ENCODE measurements around the gene CRCP. TPM values are rescaled to one million over a fixed set of nuclear protein-coding genes. Genes with fewer than 3 reads are reported as not detected.
"Not testable (repeated sequence)": the region's sequence is repeated elsewhere in the genome, so short reads cannot be mapped to it uniquely, and the experiment has no call there.

Gene CRCP
- total RNA-seq, 1 donor from 2014 or later: 27.0 TPM

- no peak for TF ChIP-seq CTCF (IDR thresholded peaks at IDR 0.05; ENCODE audit: unreplicated experiment)
- no peaks in the 10 kb centered on the region for H3K9me3 Mint-ChIP-seq
- H3K27me3 Mint-ChIP-seq (ENCODE audit: low read depth): no peaks in the 10 kb centered on the region
- DNase-seq (ENCODE audit: low spot score in 2 of 2, unreplicated experiment in 2 of 2): no peak
- H3K4me1 Mint-ChIP-seq: peaks cover 4% of the 10 kb centered on the region
- no peaks in the 10 kb centered on the region for H3K36me3 Mint-ChIP-seq
- no peak overlapping the region for H3K4me3 Mint-ChIP-seq
- H3K27ac Mint-ChIP-seq: no peak overlapping the region
These were observed 55.9 kb downstream of the CRCP start for GRCh38 chr7:66170309-66171231.

- H3K4me1 Mint-ChIP-seq; DNase-seq (ENCODE audit: low spot score in 2 of 2, unreplicated experiment in 2 of 2); H3K36me3 Mint-ChIP-seq; H3K27me3 Mint-ChIP-seq (ENCODE audit: low read depth); H3K27ac Mint-ChIP-seq; H3K4me3 Mint-ChIP-seq; H3K9me3 Mint-ChIP-seq: not testable (repeated sequence)
These were observed 58.1 kb downstream of the CRCP start for GRCh38 chr7:66172536-66173401.

GRCh38 chr7:66173856-66174255 is 59.2 kb downstream of the CRCP start:
- no peaks in the 10 kb centered on the region for H3K36me3 Mint-ChIP-seq

GRCh38 chr7:66175006-66175405 is 60.4 kb downstream of the CRCP start:
- H3K9me3 Mint-ChIP-seq; H3K4me1 Mint-ChIP-seq; H3K36me3 Mint-ChIP-seq; H3K27ac Mint-ChIP-seq; H3K4me3 Mint-ChIP-seq; H3K27me3 Mint-ChIP-seq (ENCODE audit: low read depth); DNase-seq (ENCODE audit: low spot score in 2 of 2, unreplicated experiment in 2 of 2): not testable (repeated sequence)

More at GRCh38 chr7:66173856-66174255, 59.2 kb downstream of the CRCP start:
- no peak for DNase-seq (ENCODE audit: low spot score in 2 of 2, unreplicated experiment in 2 of 2)
- Mint-ChIP-seq H3K27ac (no peak overlapping the region), H3K9me3 (no peaks in the 10 kb centered on the region), H3K4me1 (peaks cover 4% of the 10 kb centered on the region), H3K4me3 (no peak overlapping the region), H3K27me3 (ENCODE audit: low read depth) (no peaks in the 10 kb centered on the region)
- TF ChIP-seq CTCF (IDR thresholded peaks at IDR 0.05; ENCODE audit: unreplicated experiment): no peak

GRCh38 chr7:66176914-66177313 is 62.3 kb downstream of the CRCP start:
- no peaks in the 10 kb centered on the region for H3K27me3 Mint-ChIP-seq (ENCODE audit: low read depth)
- no peak for TF ChIP-seq CTCF (IDR thresholded peaks at IDR 0.05; ENCODE audit: unreplicated experiment)
- no peaks in the 10 kb centered on the region for H3K9me3 Mint-ChIP-seq
- H3K27ac Mint-ChIP-seq: no peak overlapping the region
- H3K4me3 Mint-ChIP-seq: no peak overlapping the region
- H3K36me3 Mint-ChIP-seq: no peaks in the 10 kb centered on the region
- no peaks in the 10 kb centered on the region for H3K4me1 Mint-ChIP-seq
- no peak for DNase-seq (ENCODE audit: low spot score in 2 of 2, unreplicated experiment in 2 of 2)

GRCh38 chr7:66178258-66178657 is 63.6 kb downstream of the CRCP start:
- H3K4me1 Mint-ChIP-seq: no peaks in the 10 kb centered on the region
- no peak for TF ChIP-seq CTCF (IDR thresholded peaks at IDR 0.05; ENCODE audit: unreplicated experiment)
- H3K27me3 Mint-ChIP-seq (ENCODE audit: low read depth): no peaks in the 10 kb centered on the region
- no peak overlapping the region for H3K27ac Mint-ChIP-seq
- H3K36me3 Mint-ChIP-seq: no peaks in the 10 kb centered on the region
- H3K9me3 Mint-ChIP-seq: no peaks in the 10 kb centered on the region
- DNase-seq (ENCODE audit: low spot score in 2 of 2, unreplicated experiment in 2 of 2): no peak
- no peak overlapping the region for H3K4me3 Mint-ChIP-seq
